ENCODE measurements around the gene USP36.
"Not testable (repeated sequence)": the region's sequence is repeated elsewhere in the genome, so short reads cannot be mapped to it uniquely, and the experiment has no call there.

The USP36 gene

GRCh38 chr17:78872486-78872885 lies 31.9 kb upstream of the USP36 start:
- DNase-seq (ENCODE audit: low spot score): no peak

GRCh38 chr17:78870621-78871020 lies 30.0 kb upstream of the USP36 start:
- no peak for DNase-seq (ENCODE audit: low spot score)

GRCh38 chr17:78868391-78868790 lies 27.8 kb upstream of the USP36 start:
- DNase-seq (ENCODE audit: low spot score): peak; percentile 55

GRCh38 chr17:78867046-78867445 lies 26.4 kb upstream of the USP36 start:
- not testable (repeated sequence) for DNase-seq (ENCODE audit: low spot score)

- peak; percentile 61 for DNase-seq (ENCODE audit: low spot score)
Measured at GRCh38 chr17:78865682-78866390, 25.2 kb upstream of the USP36 start.

- no peak for DNase-seq (ENCODE audit: low spot score)
Measured at GRCh38 chr17:78864117-78864516, 23.5 kb upstream of the USP36 start.

- DNase-seq (ENCODE audit: low spot score): peak; percentile 88
Measured at GRCh38 chr17:78862073-78863023, 21.7 kb upstream of the USP36 start.

- DNase-seq (ENCODE audit: low spot score): no peak
Measured at GRCh38 chr17:78861229-78861628, 20.6 kb upstream of the USP36 start.

GRCh38 chr17:78859051-78859450 lies 18.4 kb upstream of the USP36 start:
- DNase-seq (ENCODE audit: low spot score): no peak

GRCh38 chr17:78857266-78857665 lies 16.7 kb upstream of the USP36 start:
- DNase-seq (ENCODE audit: low spot score): no peak

- DNase-seq (ENCODE audit: low spot score): no peak
Measured at GRCh38 chr17:78855561-78856165, 15.0 kb upstream of the USP36 start.

- no peak for DNase-seq (ENCODE audit: low spot score)
Measured at GRCh38 chr17:78854508-78854907, 13.9 kb upstream of the USP36 start.

- DNase-seq (ENCODE audit: low spot score): no peak
Measured at GRCh38 chr17:78853926-78854394, 13.3 kb upstream of the USP36 start.

- no peak for DNase-seq (ENCODE audit: low spot score)
Measured at GRCh38 chr17:78852709-78853121, 12.1 kb upstream of the USP36 start.

GRCh38 chr17:78849026-78849425 lies 8.4 kb upstream of the USP36 start:
- DNase-seq (ENCODE audit: low spot score): no peak

GRCh38 chr17:78847052-78847451 lies 6.4 kb upstream of the USP36 start:
- DNase-seq (ENCODE audit: low spot score): no peak

GRCh38 chr17:78844301-78845005 lies 3.8 kb upstream of the USP36 start:
- no peak for DNase-seq (ENCODE audit: low spot score)

GRCh38 chr17:78842881-78843565 lies 2.4 kb upstream of the USP36 start:
- DNase-seq (ENCODE audit: low spot score): peak; percentile 39

GRCh38 chr17:78840530-78840779 lies 159 bp downstream of the USP36 start:
- no peak for DNase-seq (ENCODE audit: low spot score)

- DNase-seq (ENCODE audit: low spot score): peak; percentile 79
Measured at GRCh38 chr17:78839762-78840529, 668 bp downstream of the USP36 start.

GRCh38 chr17:78839235-78839761 lies 1.3 kb downstream of the USP36 start:
- DNase-seq (ENCODE audit: low spot score): peak; percentile 50
